GM10847 (cell line): ENCODE data around the gene PLAC1.

ENCODE experiments used
- POLR2A ChIP-seq: IDR thresholded peaks from 2 replicates; pipeline ENCODE4 v1.6.1; 2011; ENCODE audit not compliant: insufficient read length; ENCODE audit errors: extremely low read depth

Gene PLAC1

DNA sequence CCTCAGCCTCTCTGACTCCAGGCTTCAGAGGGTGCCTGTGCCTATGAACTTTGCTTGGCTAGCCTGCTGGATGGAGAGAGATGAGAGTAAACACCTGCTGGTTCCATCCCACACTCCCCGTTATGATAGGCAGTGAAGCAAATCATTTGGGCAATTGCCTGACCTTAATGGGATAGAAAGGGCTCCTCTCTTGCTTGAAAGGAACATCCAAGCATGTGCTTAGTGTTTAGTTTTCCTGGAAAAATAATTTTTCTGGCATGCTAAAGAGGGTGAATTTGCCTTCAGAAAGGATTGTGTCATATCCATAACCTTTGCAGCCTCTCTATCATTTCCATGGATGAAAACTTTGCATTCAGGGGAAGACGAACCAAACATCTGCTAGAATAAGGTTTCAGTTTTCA lies 10.8 kb downstream of the PLAC1 start:
- no peak for TF ChIP-seq POLR2A

DNA sequence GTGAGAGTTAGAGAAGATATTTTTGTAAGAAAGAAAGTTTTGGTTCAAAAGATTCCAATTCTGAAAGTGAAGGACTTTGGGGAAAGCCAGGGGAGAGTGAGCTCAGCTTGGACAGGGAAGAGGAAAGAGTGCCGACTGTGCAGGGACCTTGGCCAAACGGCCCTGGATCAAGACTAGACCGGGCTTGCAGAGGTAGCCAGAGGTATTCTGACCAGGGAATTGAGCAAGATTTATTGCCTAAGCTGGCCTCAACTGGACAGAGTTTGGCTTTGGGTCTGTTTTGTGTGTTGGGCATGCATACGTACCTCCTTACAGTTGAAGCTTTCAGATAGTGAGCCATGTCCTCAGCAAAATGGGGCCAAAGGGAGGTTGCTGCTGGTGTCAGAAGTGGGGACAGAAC lies 11.6 kb downstream of the PLAC1 start:
- no peak for TF ChIP-seq POLR2A

DNA sequence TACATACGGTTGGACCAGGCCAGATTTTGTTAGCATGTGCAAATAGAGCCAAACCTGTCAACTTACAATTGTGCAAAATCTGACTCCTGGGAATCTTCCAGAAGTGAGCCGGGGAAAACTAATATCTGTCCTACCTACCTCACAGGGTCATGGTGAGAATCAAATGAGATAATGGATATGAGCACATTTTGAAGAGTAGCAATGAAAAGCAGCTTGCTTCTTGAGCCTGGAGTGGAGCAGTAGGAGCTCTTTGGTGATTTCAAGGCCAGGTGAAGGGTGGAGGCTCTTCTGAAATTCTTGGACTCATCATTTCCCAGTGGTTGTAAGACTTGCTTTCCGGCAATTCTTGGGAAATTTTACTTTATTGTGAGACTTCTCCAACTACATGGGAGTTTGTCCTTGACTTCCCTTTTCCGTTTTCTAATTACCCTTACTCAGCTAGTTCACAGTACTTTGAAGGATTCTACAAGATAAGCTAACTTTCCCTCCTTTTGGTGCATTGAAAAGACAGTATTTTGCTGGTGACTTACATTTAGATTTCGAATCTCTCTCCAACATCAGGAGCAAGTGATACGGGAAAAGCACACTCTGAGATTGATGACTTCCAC lies 12.2 kb downstream of the PLAC1 start:
- no peak for TF ChIP-seq POLR2A

DNA sequence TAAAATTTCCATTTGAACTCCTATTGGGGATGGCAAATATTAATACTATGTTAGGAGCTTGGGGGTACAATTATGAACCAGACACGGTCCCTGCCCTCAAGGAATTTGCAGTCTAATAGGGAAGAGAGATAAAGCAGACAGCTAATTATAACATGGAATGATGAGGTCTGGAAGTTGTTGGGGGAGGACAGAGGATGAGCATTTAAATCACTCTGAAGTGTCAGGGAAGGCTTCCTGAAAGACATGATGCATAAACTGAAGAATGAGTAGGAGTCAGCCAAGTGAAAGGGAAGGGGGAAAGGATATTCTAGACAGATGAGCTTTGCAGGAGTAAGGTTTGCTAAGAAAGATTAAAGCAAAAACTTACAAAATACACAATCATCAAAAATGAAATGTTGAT lies 15.9 kb downstream of the PLAC1 start:
- TF ChIP-seq POLR2A = no peak

DNA sequence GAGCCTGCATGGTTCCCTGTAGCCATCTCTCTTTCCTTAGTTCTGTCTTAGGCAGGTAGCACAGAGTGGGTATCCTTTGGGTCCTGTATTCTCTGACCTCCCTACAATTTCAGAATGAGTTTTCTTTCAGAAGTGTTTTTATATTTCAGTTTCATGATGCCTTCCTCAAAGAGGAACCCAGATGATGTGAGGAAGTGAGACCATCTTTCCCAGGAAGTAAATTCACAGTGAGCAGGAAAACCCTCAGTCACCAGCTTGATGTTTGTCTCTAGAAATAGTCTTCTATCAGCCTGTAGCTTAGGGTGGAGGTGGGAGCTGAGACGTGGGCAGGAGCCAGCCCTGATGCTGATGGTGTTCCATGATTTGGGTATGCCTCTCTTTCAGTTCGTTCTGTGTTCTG lies 16.9 kb downstream of the PLAC1 start:
- TF ChIP-seq POLR2A = no peak

DNA sequence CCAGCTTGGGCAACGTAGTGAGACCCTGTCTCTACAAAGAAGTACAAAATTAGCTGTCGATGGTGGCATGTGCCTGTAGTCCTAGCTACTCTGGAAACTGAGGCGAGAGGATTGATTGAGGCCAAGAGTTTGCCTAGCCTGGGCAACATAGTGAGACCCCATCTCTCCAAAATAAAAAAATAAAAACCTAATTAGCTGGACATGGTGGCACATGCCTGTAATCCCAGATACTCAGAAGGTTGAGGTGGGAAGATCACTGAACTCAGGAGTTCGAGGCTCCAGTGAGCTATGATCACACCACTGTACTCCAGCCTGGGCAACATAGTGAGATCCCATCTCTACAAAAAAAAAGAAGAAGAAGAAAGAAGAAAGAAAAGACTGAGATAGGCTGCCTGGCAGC lies 17.4 kb downstream of the PLAC1 start:
- no peak for TF ChIP-seq POLR2A

DNA sequence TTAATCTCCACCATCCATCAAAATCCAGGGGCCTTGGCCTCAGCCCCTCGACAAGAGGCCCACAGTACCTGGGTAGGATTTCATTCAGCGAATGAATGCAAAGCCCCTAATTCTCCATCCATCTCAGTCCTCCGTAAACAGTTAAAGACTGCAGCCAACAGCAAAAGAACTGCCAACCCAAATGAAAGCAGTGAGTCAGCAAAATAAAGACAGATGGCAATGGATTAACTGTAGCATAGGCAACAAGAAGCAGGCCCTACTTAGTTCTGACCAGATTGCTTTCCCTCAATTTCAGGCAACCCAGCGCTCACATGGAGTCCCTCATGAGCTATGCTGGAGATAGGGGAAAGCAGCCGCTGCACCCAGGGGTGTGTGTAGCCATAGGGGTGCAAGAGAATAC lies 21.4 kb downstream of the PLAC1 start:
- no peak for TF ChIP-seq POLR2A

DNA sequence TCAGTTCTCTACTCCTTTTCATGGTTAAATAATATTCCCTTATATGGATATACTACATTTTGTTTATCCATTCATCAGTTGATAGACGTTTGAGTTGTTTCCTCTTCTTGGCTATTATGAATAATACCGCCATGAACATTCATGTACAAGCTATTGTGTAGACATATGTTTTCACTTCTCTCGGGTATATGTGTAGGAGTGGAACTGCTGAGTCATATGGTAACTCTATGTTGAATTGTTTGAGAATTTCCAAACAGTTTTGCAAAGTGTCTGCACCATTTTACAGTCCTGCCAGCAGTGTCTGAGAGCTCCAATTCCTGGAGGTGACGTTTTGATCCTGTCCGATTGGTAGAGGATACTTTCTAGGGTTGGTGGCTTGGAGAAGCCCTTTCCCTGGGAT lies 23.6 kb downstream of the PLAC1 start:
- no peak for TF ChIP-seq POLR2A

DNA sequence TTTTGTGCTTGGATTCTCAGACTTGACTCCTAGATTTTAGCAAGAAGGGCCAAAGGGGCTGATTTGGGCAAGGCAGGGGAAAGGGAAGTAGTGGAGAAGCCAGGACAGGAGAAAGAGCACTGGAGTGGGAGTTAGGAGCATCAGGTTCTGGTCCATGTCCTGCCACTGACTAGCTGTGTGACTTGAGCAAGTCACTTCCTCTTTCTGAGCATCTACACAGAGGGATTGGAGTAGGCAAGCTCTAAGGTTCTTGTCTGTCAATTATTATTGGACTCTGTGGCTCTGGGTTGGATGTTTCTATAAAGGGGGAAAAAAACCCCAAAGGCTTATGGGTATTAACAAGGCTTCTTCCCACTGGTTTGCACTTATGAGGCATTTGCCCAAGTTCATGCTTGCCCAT lies 24.4 kb downstream of the PLAC1 start:
- TF ChIP-seq POLR2A = no peak

DNA sequence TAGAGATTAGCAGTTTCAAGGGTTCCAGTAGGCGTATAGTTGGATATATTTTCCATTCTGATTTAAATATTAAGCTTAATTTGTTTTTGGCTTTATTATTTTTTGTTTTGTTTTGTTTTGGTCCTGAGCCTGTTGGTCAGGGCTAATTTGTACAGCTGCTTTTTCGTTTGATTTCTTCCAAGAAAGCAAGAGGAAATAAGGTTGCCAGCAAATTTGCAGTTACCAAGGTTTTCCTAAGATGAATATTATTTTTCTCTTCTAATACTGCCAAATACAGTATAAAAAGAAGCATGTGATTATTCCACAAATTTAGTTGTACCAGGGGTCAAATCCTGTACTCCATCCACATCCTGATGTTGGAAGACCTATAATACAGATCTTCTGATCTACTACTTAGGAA lies 24.9 kb downstream of the PLAC1 start:
- TF ChIP-seq POLR2A = no peak

DNA sequence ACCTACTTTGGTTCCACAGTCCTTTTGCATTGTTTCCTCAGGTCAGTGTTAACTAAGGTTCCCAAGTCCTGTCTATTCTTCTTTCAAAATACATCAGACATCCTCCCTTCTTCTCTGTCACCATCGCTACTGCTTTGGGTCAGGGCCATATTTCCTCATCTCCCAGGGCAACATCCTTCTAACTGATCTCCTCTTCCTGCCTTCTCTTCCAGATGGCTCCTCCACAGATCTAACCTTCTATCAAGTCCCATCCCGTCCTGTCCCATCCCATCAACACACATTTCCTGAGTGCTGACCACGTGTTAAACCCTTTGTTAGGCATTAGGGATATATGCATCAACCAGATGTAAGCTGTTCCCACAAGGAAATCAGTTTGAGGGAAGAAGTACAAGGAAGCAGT lies 25.9 kb downstream of the PLAC1 start:
- no peak for TF ChIP-seq POLR2A

DNA sequence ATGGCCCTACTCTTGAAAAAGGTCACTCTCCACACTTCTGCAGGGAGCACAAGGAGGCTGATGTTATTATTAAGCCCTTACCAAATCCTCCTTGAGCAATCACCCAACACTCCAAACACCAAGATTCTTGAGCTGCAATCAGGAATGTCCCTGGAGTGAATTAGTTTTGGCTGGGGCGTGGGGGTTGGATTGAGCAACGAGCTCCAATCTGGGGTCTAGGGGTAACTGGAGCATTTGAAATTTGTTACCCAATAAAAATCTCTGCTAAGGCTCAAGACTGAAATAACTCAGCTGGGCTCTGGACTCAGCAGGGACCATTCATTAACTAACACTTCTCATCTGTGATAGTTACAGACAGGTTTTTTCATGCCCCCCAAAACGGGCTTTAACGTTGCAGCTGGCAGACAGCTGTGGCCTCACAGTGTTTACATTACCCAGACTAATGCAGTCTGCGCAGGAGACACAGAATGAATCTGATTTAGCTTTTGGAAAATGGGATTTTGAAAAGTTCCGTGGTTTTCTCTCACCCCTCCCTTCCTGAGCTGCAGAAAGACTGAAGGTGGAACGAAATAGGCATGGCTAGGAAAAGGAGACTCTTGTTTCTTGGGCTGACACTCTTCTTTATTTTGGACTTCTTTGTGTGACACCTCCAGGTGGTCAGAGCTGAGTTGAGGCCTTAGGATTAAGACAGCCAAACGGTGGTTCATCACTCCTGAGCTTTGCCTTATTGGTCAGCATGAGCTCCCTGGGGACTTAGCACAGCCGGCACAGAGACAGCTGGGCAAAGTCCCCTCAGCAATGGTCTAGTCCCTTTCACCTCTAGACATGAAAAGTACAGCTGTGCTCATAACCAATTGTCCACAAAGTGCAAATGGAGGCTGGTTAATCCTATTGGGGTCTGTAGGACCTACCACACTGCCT lies 26.6 kb downstream of the PLAC1 start:
- no peak for TF ChIP-seq POLR2A

DNA sequence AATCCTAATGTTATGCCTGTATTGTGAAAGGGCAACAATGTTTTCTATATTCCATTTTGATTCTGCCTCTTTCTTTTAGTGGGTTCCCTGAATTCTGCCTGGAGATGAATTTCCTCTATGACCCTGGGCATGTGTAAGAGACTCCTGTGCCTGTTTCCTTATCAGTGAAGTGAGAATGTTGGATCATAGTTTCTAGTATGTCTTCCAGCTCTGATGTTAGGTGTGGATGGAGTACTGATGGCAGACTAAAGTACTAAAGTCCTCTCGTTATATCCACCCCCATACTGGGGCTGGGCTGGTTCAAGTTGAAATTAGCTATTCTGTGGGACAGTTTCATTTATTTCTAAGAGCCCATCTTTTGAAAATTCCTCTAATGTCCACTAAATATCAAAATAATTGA lies 29.6 kb downstream of the PLAC1 start:
- TF ChIP-seq POLR2A = no peak

DNA sequence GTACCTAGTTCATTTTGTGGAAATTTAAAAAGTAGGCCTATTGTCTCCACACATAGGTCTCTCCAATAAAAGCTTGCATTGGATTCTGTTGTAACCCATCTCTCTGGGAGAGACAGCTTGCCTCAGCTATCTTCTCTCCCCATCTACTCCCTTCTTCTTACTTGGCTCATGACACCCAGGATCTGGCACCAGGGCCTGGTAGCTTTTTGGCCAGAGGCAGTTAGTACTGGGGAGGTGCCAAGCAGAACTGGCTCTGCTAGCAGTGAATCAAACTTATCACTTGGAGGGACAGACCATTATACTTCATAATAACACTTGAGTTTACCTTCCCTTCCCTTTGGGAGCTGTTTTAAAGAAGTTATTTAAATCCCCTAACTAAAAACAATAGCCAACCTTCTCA lies 31.8 kb downstream of the PLAC1 start:
- no peak for TF ChIP-seq POLR2A

DNA sequence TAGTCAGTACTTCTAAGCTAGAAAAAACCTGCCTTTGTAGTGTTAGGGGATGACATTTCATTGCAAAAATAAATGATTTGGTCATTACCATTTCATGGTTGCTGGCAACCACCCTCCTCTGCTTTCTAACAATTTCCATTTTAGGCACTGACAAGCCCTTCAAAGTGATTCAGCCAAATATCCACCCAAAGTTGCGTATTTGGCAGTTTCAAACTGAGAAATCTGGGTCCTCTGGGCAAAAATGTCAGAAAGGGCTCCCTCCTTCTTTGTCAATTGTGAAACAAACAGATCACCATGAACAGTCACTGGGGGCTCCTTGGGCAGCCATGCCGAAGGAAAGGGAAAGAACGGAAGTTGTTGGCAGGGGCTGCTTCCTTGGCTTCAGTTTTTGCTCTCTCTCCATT lies 33.0 kb downstream of the PLAC1 start:
- no peak for TF ChIP-seq POLR2A

DNA sequence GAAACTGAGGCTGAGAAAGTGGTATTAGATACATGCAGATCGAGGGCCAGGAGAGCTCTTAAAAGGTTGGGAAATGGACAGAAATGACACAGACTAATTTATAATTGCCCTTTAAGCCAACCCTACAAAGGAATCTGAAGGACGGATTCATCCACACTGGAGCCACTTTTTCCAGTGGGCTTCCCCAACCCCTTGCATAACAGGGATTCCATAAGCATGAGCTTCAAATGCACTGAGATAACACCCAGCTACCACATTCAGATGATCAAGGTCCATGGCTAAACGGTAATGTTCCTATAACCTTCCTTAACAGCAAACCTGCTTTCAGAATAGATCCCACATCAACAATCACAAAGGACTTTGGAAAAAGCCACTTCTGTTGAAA lies 34.2 kb downstream of the PLAC1 start:
- TF ChIP-seq POLR2A = no peak
